ENCODE measurements around the gene RDX.

DNA sequence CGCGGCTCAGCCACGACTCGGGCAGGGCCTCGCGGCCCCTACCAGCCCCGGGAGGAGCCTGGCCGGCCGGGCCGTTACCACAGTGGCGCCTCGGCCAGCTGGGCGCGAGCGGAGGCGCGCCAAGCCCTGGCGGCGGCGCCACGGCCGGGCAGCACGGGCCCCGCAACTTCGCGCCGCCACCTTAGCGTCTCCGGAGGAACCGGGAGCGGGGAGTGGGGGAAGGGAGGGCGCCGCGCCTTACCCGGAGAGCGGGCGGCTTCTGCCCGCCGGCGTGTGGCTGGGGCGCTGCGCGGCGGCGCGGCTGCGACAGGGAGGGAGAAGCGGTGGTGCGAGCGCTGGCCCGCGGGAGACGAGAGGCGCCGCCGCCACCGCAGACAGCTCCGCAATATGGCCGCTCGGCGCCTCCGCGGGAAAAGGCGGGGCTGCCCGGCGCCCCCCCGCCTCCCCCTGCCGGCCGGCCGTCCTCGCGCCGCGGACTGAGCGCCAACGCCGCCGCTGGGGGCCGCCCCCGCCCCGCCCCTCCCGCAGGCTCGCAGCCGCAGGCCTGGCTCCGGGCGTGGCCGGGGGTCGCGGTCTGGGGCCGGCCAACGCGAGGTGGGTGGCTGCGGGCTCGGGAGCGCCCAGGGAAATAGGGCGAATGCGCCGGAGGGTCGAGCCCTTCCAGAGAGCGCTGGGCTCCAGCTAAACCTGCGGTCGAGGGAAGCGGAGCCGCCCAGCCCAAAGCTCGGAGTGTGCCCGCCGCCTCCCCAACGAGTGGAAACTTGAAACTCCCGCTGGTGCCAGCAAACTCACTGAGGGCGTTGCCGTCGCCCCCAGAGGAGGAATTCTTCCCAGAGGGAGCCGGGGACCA, at the start of gene RDX:
- TF ChIP-seq CEBPB (IDR thresholded peaks at IDR 0.05): 0 out of 2 replicates have a peak, but pooled peaks have one; percentile 2
- peak; percentile 88 for TF ChIP-seq YY1 (IDR thresholded peaks at IDR 0.05; ENCODE audit: low read depth)
- TF ChIP-seq TAF1 (IDR thresholded peaks at IDR 0.05; ENCODE audit: low read depth): peak; percentile 62
- peak; percentile 46; the same call in 1 of the 2 replicates for TF ChIP-seq REST (IDR thresholded peaks at IDR 0.05; ENCODE audit: low read depth)
